Stimulated activated CD4-positive, alpha-beta T cell treated with anti-CD3 and anti-CD28 coated beads, Interleukin-2, amount 100 ng/mL, for 4 hours (primary cell): Measurements from ENCODE around the gene PDIA2.
"Not testable (repeated sequence)": the region's sequence is repeated elsewhere in the genome, so short reads cannot be mapped to it uniquely, and the experiment has no call there.

Source experiments
- DNase-seq: peaks from one replicate; pipeline ENCODE4 v3.0.0-alpha.2; 2020; ENCODE audit warnings: low read depth

Gene PDIA2

DNA sequence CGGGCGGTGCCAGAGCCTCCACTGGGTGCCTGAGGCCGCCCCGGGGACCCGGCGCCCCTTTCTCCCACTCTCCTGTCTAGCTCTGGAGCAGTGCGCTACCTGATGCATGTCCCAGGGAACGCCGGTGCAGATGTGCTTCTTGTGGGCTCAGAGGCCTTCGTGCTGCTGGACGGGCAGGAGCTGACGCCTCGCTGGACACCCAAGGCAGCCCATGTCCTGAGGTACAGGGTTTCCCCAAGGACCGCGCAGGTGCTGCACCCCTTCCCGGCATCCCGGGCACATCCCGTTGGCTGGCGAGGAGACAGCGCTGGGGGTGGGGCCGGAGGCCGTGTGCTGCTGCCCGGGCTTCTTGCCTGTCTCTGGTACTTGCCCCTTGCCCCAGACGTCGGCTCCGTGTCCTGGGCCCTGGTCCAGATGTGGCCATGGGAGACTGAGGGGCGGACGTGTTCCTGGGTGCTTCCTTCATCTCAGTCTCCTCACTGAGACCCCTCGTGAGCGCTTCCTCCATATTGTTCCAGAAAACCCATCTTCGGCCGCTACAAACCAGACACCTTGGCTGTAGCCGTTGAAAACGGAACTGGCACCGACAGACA lies 19.7 kb upstream of the PDIA2 start:
- no peak for DNase-seq

DNA sequence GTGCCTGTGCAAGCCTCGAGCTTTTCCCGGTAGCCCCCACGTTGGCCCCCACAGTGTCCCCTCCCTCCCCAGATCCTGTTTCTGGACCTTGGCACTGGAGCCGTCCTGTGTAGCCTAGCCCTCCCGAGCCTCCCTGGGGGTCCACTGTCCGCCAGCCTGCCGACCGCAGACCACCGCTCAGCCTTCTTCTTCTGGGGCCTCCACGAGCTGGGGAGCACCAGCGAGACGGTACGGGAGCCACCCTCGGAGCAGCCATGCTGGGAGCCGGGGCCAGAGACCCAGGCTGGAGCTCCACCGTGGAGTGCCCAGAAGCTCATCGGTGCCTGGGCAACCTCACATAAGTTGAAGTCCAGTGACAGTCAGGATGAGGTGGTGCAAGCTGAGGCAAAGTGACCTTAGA lies 19.0 kb upstream of the PDIA2 start:
- no peak for DNase-seq

DNA sequence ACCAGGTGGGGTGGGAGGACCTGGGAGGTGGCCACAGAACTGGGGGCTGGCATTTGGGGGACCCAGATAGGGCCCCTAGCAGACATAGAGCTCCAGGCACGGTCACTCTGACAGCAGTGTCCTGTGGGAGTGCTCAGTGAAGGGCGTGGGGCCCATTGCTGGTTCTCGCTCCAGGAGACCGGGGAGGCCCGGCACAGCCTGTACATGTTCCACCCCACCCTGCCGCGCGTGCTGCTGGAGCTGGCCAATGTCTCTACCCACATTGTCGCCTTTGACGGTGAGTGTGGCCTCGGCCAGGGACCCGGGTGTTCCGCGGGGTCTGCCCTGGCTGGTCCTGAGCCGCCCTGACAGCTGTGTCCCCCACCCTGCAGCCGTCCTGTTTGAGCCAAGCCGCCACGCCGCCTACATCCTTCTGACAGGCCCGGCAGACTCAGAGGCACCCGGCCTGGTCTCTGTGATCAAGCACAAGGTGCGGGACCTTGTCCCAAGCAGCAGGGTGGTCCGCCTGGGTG lies 18.5 kb upstream of the PDIA2 start:
- DNase-seq = no peak

DNA sequence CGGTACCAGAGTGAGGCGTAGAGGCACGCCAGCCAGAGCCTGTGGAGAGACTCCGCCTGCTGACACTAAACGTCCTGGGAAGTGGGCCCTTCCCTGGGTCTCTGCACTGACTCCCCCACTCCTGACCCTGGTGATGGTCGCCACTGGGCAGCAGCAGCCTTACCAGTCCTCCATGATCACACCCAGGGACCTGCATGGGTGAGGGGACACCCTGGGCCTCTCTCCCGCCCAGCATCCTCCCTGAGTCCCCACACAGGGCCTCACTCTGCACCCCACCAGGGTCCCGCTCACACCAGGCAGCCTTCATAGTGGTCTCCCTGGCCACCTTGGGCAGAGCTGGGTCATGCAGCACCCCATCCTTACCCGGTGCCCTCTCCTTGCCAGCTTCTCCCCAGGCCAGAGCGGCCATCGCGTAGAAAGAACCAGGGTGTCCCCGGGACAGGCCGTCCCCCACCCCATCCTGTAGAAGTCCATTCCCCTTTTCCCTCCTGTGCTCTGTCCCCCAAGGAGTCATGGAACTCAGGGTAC lies 17.9 kb upstream of the PDIA2 start:
- DNase-seq = no peak

DNA sequence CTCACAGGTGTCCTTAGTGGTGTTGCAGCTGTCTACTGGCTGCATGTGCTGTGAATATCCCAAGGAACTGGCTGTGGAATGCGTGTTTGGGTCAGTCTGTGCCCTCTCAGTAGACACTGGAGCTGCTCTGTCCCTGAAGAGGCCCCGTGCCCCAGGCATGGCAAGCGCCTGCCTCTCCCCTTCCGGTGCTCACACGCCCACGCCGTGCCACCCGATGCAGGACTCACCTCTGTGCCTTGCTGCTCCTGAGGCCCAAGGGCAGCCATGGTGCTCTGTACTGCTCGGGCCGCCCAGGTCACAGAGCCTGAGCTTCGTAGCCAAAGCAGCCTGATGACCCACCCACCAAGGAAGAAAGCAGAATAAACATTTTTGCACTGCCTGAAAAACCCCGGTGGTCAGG lies 17.3 kb upstream of the PDIA2 start:
- DNase-seq = no peak

DNA sequence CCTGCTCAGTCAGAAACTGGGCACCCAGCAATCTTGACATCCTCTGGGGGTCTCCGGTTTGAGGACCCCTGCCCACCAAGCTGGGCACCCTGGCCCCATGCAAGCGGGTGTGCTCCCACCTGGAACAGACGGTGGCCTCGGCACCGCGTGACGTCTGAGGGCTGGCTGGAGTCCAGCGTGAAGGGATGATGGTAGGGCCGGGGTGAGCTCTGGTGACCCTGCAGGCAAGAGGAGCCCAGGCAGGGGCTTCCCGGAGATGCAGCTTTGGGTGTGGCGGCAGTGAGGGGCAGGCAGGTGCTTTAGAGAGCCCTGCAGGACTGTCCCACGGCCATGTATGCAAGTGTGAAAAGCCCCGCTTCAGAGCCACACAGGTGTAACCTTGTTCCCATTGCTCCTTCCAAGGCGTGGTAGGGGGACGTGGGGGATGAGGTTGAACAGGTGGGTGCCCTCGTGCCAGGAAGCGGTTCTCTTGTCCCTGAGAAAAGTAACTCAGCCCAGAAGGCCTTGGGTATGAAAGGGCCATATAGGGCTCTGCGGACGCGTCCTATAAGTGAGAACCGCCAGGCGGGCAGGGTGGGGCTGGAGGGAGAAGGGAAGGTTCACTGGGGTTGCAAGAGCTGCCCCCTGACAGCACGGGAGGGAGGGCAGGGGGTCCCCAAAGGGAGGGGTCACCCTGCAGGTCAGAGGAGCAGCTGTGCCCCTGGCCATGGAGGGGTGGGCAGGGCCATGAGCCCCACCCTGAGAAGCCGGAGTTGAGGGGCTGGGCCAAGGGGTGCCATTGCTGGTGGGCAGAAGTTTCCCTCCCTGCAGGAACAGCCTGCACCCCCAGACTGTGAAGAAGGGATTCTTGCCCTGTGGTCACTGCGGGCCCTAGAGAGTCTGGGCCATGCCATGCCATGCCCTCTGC lies 16.5 kb upstream of the PDIA2 start:
- DNase-seq = no peak

DNA sequence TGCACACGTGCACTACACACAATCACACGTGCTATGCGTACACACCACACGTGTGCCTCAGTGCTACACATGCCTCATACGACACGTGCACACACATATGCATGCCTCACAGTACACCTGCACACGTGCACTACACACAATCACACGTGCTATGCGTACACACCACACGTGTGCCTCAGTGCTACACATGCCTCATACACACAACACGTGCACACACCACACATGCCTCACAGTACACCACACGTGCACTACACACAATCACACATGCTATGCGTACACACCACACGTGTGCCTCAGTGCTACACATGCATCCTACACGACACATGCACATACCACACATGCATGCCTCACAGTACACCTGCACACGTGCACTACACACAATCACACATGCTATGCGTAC lies 15.4 kb upstream of the PDIA2 start:
- not testable (repeated sequence) for DNase-seq

DNA sequence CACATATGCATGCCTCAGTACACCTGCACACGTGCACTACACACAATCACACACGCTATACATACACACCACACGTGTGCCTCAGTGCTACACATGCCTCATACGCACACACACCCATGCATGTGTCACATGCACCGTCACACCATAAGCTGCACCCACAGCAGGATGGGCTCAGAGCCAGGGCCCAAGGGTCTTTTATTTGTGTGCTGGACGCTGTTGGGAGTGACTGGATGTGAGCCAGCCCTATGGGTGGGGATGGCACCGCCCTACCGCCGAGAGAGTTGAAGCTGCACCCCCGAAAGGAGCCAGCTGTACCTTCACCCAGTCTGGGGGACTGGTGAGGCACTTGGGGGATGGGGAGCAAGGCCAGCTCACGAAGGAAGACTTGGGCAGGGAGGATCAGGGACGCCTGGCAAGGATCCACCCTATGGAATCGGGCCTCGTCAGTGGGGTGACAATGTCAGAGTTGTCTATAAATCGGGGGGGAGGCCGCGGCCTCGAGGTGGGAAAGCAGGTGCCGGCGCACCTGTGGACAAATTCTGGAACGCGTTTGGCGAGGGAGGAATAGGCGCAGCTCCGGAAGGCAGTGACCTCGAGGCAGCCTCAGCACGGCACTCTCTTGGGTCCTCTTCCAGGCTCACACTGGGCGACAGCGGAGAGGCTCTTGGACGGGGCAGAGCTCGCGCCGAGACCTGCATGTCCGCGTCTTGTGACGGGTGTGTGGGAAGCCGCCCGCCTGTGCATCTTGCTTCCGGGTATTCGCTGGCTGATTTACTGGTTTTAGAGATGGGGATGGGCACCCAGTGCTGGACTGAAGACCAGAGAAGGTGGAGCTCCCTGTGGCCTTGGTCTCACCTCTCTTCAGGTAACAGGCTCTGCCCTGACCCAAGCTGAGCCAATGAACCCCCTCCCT lies 14.6 kb upstream of the PDIA2 start:
- no peak for DNase-seq

DNA sequence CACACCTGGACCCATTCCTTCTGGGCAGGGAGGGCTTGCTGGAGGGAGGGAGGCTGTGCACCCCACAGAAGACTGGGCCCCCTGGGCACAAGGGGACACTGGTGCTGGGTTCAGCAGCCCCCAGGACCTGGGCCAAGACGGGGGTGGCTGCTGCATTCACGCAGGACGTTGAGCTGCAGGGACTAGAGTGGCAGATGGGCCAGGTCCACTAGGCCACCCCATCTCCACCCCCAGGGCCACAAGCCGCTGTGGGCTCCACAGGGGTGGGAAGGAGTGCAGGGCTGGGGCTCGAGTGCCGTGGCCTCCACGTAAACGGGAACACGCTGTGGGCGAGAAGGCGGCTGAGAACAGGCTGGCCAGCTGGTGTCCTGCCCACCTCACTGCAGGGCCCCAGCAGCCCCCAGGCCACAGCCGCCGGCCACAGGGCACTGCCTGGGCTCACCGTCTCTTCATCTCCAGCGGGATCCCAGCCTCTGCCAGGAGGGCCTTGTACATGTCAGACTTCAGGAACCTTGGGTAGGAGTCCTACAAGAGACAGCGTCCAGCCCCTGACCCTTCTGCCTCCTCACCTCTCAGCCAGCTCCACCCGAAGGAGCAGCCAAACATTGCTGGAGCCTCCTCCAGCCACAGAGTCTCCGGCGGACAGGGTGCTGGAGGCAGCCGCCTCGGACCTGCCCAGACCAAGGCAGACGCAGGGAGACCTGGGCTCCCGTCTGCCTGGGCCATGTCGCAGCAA lies 13.7 kb upstream of the PDIA2 start:
- no peak for DNase-seq

DNA sequence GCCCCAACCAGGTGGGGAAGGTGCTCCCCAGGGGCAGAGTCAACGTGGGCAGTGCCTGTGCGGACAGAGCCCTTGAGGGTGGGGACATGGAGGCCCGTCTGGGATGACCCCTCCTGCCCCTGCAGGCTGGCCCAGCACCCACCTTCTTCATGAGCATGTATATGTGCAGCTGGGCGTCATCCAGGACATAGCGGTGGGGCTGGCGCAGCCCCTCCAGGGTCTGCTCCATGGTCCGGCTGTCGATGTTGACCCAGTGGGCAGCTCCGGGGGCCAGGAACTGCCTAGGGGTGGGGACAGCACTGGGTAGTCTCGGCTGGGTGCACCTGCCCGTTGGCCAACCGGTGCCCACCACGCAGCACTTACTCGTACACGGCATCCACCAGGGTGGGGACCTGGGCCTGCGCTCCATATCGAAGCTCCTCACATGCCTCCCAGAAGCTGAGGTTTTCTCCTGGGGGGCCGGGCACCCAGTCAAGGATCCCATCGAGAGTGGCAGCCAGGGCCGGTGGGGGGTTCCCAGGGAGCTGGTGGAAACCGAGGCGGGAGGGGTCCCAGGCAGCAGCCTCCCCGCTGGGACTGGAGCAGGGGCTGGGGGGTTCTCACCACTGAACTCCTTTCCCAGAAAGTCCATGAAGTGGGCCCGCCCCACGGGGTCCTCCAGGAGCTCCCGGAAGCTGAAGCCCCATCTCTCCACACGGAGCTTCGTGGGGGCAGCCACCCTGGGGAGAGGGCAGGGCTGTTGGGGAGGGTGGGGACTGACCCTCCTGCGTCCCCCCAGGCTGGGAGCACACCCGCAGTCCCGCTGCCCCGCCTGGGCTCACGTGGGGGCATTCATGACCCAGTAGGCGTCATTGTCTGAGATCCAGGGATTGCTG lies 12.3 kb upstream of the PDIA2 start:
- DNase-seq = no peak

DNA sequence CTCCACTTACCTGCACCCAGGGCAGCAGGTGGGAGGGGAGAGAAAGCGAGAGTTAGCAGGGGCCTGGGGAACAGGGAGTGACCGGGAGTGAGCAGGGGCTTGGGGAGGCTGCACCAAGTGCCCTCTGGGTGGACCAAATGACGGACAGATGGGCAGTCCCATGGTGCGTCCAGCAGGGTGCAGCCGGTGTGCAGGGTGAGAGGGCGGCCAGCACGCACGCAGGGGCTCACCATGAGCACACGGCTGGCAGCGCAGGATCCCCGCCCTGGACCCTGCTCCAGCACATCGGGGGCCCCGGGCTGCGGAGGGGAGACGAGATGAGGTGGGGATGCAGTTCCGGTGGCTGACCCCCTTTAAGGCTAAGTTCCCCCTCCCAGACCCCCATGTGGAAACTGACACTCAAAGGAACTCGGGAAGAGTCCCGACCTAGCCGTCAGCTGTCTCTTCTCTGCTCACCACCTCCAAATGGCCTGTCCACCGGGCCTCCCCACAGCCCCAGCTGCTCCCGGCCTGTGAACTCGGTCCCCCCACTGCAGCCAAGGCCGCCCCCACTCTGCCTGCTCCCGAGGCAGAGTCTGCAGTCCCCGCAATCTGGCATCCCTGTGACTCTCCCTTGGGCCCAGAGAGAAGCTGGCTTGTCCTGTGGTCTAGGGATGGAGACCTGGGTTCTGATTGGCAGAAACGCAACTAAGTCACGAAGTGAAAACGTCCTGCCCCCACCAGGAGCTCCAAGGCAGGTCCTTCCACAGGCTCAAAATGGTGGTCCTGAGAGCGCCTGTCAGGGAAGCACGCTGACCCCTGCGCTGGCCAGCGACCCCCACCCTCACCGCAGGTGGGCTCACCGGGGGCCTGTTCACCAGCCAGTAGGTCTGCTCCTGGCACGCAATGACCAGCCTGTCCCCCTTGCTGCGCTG lies 10.1 kb upstream of the PDIA2 start:
- no peak for DNase-seq

DNA sequence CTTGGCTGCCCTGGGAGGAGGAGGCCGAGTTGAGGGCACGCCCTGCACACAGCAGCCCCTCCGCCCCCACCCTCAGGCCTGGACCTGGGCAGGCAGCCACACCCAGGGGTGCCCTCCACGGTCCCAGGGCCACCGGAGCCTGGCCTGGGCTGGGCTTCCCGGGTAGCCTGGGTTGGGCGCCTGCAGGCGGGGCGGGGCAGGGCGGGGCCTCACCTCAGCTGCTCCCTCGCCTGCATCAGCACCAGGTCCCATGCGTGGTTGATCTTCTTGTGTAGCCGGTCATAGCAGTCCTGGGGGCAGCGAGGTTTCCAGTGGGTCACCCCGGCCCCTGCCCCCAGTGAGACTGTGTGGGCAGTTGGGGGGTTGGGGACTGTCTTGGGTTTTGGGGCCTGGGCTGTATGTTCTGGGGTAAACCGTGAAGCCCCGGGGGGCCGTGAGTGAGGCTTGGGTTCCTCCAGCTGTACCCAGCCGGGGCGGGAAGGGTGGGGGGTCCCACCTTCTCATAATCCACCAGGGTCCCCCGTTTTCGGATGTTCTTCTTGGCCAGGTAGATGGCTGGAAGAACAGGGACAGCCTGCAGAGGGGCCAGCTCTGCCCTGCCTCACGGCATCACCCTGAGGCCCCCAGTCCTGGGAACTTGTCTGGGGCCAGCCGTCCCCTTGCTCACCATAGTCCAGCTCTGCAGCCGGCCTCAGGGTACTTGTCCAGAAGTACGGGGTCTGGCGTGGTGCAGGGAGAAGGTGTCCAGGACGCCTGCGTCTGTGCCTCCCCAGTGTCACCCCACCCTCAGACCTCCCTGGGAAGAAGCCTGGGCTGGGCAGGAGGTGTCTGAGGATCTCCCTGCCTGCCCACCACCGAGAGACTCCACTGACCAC lies 9.2 kb upstream of the PDIA2 start:
- no peak for DNase-seq

DNA sequence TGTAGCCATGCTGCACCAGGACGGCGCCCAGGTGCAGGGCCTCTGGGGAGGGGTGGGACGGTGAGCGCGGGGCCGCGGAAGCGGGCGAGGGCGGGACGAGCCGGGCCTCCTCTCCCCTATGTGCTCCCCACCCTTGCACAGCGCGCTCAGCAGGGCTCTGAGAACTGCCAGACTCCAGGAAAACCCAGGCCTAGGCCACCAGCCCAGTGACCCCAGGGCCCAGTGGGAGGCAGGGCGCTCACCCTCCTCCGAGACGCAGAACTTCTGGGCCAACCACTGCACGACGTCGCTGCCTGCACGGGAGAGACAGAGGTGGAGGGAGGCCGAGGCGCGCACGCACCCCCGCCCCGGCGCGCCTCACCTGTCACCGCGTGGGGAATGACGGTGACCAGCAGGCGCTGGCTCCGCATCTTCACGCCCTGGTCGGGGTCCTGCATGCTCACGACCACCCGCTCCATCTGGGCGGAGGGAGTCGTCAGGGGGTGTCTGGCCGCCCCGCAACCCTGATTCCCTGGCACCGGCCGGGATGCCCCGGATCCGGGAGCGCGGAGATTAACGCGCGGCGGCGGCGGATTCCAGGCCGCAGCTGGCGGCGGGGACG lies 7.8 kb upstream of the PDIA2 start:
- no peak for DNase-seq

DNA sequence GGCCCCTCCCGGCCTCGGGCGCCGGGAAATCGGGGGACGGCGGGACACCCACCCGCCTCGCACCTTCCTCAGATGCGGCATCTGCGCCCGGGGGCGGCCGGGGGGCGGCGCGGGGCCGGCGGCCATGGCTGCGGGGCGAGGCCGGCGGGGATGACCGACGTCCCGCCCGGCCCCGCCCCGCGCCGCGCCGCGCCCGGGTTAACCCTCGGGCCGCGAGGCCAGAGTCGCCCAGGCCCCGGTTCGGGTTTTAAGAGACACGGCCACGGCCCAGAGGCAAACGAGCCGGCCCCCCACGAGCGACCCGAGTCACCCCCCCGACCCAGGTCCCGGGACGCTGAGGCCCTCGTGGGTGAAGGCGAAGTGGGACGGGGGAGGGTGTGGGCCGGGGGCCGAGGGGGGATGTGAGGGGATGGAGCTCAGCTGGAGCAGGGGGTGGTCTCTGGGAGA lies 7.2 kb upstream of the PDIA2 start, which contains the start of gene RGS11:
Gene RGS11 (minus strand): TSS at position 159 of the 447 bp plus-strand sequence. CDS start 33 bp downstream, at position 126.
- DNase-seq = no peak

DNA sequence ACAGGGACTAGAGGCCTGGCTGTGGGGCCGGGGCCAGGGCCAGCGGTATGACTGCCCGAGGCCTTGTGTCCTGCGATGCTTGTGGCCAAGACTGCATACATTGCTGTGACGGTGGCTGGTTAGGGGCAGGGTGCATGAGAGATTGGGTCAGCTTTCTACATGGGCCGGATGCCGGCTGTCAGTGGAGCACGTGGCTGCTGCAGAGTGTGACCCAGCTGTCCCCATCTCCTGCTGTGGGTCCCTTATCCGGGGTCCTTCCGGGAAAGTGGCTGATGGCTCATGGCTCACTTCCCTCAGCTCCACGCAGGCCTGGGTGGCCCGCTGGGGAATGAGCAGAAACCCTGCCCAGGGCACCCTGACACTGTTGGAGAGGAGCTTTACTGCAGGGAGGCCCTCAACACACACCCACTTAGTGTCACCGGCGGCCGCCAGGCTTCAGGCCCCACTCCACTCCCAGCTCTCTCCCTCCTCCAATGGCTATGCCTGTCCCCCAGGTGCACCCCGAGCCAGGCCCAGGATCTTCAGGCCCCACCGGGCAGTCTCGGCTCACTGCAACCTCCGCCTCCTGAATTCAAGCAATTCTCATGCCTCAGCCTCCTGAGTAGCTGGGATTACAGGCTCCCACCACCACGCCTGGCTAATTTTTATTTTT lies 6.4 kb upstream of the PDIA2 start:
- no peak for DNase-seq

DNA sequence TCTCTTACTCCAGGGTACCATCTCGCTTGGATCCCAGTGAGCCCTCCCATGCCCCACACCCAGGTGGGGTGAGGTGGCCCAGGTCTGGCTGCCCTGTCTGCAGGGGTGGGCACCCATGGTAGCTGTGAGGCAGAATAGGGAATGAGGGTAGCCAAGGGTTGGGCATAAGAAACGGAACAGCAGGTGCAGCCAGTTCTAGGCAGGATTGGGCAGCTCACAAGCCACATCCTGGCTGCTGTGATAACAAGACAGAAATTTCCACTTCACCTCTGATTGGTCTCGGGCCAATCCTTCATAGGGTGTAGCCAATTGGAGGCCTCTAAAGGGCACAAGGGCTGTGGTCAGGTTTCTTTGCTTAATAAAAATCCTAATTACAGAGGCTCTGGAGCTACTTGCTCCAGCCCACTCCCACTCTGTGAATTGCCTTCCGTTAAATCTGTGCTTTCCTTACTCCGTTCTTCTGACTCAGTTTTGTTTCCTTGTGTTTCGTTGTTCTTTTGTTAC lies 4.0 kb upstream of the PDIA2 start:
- no peak for DNase-seq

DNA sequence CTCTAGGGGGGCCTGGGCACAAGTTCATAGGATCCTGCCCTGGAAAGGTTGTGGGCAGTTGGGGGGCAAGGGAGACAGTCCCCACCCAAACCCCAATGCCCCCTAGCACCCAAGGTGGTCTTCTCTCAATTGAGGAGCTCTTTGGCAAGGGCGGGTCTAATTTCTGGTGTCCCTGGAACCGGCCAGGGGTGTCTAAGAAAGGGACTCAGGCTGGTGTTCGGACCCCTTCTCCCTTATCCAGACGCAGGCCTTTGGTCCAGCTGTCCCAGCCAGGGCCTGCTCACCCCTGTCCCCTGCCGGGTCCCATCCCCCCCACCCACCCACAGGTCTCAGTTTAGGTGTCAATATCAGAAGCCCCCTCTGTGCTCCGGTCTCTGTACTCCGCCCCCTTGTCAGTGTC lies 3.4 kb upstream of the PDIA2 start:
- DNase-seq = no peak
